AML-193 (cell line): ENCODE results near the gene IGFBP2.

ENCODE experiments used
- DNase-seq, 2 experiments: peaks; one replicate each; lab custom pipeline; 2025; lab: John Stamatoyannopoulos, UW

IGFBP2 gene

DNA sequence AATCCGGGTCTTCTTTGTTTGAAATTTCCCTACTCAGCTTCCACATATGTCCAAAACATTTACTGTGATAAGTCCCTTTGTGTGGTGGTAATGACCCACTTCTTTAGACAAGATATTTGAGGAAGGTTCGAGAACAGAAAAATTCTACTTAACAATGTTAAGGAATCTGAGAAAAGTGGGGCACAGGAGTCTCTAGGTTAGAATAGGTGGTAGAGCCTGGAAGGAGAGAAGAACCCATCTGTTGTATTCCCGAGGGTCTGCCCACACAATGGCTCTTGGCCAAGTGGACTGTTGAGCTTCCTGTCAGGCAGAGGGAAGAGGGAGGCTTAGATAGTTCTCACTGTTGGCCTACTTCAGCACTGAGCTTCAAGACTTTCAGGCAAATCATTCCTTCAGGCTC, 4.3 kb downstream of the IGFBP2 start:
- DNase-seq: no peak

DNA sequence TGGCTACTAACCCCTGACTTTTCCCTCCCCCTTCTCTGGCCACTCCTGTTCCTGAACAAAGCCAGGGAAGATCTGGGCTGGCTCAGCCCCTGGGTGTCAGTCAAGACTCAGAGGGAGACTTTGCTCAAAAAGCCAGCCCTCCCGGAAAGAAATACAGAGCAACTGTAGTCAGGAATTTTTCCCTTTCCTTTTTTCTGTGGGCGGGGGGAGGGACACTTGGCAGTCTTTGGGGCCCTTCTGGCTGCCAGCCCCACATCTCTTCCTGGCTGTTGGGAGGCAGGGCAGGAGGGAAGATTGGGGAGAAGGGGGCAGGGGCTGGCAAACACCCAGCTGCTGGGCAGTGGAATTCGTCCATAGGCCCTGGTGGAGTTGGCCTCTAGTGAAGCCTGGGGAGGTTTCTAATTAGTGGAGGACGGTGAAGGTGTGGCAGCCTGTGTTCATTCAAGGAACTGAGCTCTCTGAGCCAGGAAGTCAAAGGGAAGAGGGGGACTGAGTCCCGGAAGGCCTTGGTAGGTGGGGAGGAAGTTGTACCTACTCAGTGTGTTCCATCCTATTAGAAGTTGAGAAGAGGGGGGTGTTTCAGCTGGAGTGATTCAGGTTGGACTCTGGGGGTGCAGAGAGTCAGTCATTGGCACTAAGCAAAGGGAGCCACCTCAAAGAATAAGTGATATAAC, 10.9 kb downstream of the IGFBP2 start:
- no peak for DNase-seq

- DNase-seq: no peak
These were observed 11.8 kb downstream of the IGFBP2 start for GRCh38 chr2:216644842-216645635.

DNA sequence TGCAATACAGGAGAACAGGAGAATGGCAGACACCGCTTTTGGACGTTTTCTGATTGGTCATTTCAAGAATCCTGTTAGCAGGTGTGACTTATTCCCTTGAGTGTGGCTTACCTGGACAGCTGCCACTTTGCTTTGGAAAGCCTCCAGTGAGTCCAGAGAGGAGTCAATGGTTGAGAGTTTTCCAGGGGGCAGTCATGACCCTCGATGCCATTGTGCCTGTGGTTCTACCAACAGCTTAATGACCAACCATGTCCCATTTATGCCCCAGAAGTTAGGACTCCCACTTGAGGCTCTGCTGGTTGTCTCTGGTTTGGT, 12.4 kb downstream of the IGFBP2 start:
- no peak for DNase-seq

- no peak for DNase-seq
These were observed 12.9 kb downstream of the IGFBP2 start for GRCh38 chr2:216646116-216646515.

- no peak for DNase-seq
These were observed 14.9 kb downstream of the IGFBP2 start for GRCh38 chr2:216648105-216648504.

GRCh38 chr2:216649574-216649973, 16.4 kb downstream of the IGFBP2 start:
- no peak for DNase-seq

DNA sequence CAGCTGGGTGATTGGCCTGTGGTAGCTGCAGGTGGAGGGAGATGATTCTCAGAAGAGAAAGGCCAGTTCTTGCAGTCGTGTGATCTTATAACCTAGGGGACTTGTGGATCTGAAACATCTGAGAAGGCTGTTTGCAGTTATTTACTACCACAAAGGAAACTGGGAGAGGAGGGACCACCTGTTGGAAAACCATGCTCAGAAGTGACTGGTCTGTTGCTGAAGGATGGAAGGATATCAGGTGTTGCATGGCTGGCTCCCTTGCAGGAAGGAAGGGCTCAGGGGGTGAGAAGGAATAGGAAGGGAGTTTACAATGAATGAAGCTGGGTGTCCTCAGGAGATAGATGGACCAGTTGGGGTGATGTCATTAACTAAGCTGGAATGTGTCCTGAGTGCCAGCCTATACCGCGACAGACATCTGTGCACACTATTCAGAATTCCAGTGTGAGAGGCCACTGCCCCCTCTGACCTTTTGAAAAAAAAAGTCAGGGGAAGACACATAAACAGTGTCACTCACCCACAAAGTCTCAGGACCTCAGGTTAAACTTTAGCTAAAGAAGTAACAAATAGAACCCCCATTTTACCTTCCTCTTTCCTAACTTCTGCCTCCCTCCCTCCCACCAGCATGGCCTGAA, 17.5 kb downstream of the IGFBP2 start:
- DNase-seq: no peak

GRCh38 chr2:216651351-216651881, 18.2 kb downstream of the IGFBP2 start:
- no peak for DNase-seq

- DNase-seq: no peak
These were observed 19.3 kb downstream of the IGFBP2 start for GRCh38 chr2:216652566-216652965.

DNA sequence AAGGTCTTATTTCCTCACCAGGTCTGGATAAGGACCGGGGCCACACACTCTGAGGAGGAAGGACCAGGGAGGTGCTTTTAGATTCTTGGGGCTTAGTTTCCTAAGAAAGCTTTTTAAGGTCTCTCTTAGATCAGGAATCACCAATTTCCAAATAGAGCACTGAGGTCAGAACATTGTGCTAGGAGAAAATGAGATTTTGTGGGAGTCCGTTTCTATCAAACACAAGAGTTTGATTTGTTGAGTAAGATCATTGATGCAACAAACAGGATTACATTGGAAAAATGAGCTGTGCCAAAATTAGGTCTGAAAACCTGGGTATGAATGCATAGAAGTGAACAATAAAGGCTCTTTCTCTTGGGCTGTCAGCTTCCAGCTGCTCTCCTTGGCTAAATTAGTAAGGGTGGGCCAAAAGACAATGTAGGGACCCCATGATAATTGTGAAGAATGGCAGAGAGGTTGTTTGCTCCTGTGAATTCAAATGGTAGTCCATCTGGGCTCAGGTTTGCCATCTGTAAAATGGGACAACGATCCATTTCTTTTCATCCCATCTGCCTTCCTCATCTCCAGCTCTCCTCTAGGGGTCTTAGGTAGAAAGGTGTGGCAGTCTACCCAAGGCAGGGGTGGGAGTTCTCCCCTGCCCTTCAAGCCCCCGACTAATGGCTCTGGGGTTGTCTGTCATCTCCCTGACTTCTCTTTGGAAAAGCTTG, 20.0 kb downstream of the IGFBP2 start:
- DNase-seq: no peak

- DNase-seq: no peak
These were observed 20.7 kb downstream of the IGFBP2 start for GRCh38 chr2:216653931-216654365.

- DNase-seq: no peak
These were observed 21.4 kb downstream of the IGFBP2 start for GRCh38 chr2:216654528-216655052.

GRCh38 chr2:216657086-216657855, 24.1 kb downstream of the IGFBP2 start:
- DNase-seq: no peak

GRCh38 chr2:216657980-216658379, 24.8 kb downstream of the IGFBP2 start:
- DNase-seq: no peak

DNA sequence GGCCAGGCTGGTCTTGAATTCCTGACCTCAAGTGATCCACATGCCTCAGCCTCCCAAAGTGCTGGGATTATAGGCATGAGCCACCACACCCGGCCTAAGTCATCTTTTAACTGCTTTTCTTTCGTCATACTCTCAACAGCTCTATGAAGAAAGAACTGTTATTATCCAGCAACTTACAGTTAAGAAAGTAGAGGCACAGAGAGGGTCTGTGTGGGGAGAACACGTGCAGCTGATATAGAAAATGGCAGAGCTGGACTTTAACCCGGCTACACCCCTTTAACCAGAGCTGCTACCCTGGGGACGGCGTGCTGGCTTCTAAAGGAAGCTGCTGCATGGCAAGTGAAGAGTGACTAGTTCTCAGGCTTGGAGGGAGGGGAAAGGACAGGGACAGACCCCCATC, 25.5 kb downstream of the IGFBP2 start:
- no peak for DNase-seq

DNA sequence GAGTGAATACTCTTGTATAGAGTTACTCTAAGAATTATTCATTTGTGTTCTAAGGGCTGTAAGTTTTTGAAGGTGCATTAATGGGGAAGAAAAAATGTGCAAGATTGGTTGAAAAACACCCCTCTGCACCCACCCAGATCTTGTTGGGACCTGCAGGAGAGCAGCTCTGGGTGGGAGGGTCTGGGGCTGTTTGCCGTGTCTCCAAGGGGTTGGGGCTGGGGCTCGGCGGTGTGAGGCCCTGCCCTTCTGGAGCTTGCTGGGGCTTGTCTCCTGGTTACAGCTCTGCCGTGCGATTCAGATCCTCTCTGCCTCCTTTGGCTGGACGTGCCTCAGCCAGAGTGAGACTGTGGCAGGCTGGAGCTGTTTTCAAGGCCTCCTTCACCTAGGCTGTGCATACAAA, 26.1 kb downstream of the IGFBP2 start:
- DNase-seq: no peak

GRCh38 chr2:216660496-216660895, 27.3 kb downstream of the IGFBP2 start:
- no peak for DNase-seq

DNA sequence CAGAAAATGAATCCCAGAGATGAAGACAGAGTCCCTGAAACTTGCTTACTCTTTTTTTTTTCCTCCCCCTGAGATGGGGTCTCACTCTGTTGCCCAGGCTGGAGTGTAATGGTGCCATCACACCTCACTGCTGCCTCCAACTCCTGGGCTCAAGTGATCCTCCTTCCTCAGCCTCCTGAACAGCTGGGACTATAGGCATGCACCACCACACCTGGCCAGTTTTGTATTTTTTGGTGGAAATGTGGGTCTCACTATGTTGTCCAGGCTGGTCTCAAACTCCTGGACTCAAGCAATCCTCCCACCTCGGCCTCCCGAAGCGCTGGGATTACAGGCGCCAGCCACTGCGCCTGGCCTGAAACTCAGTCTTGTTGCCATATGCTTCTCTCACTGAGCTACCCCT, 27.8 kb downstream of the IGFBP2 start:
- DNase-seq: no peak

DNA sequence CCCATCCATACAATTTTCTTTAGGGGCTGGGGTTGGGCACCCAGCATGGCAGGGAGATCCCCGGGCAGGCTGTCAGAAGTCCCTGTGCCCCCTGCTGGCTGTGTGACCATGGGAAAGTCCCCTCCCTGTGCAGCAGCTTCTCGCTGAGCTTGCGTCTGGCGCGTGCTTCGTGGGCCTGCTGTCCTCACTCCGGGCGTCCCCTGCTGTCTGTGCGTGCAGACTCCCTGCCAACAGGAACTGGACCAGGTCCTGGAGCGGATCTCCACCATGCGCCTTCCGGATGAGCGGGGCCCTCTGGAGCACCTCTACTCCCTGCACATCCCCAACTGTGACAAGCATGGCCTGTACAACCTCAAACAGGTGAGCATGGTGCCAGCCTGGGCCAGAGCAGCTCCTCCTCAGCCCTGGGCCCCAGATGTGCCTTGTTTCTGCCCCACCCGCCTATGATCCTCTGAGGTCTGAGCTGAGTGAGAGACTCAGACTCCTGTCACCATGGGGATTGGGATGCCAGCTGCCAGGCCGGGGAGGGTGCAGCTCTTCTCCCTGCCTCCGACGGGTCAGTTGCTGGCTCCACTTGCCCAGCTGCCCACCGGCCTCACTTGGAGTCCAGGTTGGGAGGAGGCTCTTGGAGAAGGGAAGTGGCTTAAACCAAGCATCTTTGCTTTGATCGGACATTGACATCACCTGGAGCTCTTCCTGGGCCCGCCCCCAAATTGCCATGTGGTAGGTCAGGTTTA, 28.6 kb downstream of the IGFBP2 start:
- DNase-seq: no peak

DNA sequence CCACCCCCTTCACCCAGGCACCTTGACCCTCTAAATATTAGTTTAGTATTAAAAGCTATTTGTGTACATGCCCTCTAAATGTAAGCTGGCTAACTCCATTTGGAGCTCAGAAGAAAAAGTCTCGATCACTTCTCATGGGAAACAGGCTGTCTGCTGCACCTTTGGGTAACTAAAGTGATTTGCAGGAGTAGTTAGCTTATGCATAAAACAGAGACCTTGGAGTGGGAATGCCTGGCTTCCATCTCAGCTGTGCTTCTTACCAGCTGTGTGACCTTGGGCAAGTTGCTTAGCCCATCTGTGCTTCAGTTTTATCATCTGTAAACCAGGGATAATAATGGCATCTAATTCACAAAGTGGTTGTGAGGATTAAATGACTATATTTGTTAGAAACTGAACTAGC, 29.9 kb downstream of the IGFBP2 start:
- no peak for DNase-seq
